Thoracic aorta (tissue), 2 donors: Measurements from ENCODE around the gene POC1A. TPM values are rescaled to one million over a fixed set of nuclear protein-coding genes. Genes with fewer than 3 reads are reported as not detected.

Source experiments
- ATAC-seq: fragments of 150-250 bp; one replicate; pipeline ENCODE4 v1.8.0; 2017; ENCODE audit warnings: low read depth; ENCODE audit not compliant: insufficient number of reproducible peaks, low FRiP score
- DNase-seq: peaks from one replicate; pipeline ENCODE4 v3.0.0-alpha.2; 2020; ENCODE audit warnings: low spot score
- H3K27ac ChIP-seq, 2 donors: fragments of 200-600 bp; sonication (generic); 1 replicate in 1 of 2; 2 replicates in 1 of 2; pipeline ENCODE4 v1.5.1; 2016; ENCODE audit warnings: mild to moderate bottlenecking in 2 of 2, moderate library complexity in 2 of 2
- H3K27me3 ChIP-seq: fragments of 200-600 bp; sonication (generic); replicated peaks from 2 replicates; pipeline ENCODE4 v1.6.0; 2016; ENCODE audit warnings: mild to moderate bottlenecking; ENCODE audit not compliant: insufficient read depth
- H3K36me3 ChIP-seq: fragments of 200-600 bp; sonication (generic); one replicate; pipeline ENCODE4 v1.5.1; 2016
- H3K4me1 ChIP-seq, 2 donors: fragments of 200-600 bp; sonication (generic); 1 replicate in 1 of 2; 2 replicates in 1 of 2; pipeline versions ENCODE4 v1.5.1 to v1.6.0; 2016; ENCODE audit warnings: low read depth in 2 of 2, mild to moderate bottlenecking in 1 of 2; ENCODE audit not compliant: control insufficient read depth in 1 of 2
- H3K4me3 ChIP-seq: fragments of 200-600 bp; sonication (generic); 2 replicates; pipeline ENCODE4 v1.5.1; 2016; ENCODE audit warnings: mild to moderate bottlenecking
- H3K9me3 ChIP-seq: fragments of 200-600 bp; sonication (generic); 2 replicates; pipeline ENCODE4 v1.5.1; 2016
- total RNA-seq, 2 donors: library from RNA; depleted of rRNA; stranded (reverse); fragments of >200 nt; gene quantifications; one replicate each; pipeline versions ENCODE4 v1.1.0 to v1.2.3, GENCODE V29; 2016
- TF ChIP-seq, protein P1 (sequence below): fragments of 200-600 bp; sonication (generic); IDR thresholded peaks from one replicate; pipeline ENCODE4 v1.5.1; 2019; ENCODE audit warnings: antibody characterized with exemption

POC1A gene
- total RNA-seq, 2 donors from 2014 or later, result 8.1 TPM; not detected in 1

DNA sequence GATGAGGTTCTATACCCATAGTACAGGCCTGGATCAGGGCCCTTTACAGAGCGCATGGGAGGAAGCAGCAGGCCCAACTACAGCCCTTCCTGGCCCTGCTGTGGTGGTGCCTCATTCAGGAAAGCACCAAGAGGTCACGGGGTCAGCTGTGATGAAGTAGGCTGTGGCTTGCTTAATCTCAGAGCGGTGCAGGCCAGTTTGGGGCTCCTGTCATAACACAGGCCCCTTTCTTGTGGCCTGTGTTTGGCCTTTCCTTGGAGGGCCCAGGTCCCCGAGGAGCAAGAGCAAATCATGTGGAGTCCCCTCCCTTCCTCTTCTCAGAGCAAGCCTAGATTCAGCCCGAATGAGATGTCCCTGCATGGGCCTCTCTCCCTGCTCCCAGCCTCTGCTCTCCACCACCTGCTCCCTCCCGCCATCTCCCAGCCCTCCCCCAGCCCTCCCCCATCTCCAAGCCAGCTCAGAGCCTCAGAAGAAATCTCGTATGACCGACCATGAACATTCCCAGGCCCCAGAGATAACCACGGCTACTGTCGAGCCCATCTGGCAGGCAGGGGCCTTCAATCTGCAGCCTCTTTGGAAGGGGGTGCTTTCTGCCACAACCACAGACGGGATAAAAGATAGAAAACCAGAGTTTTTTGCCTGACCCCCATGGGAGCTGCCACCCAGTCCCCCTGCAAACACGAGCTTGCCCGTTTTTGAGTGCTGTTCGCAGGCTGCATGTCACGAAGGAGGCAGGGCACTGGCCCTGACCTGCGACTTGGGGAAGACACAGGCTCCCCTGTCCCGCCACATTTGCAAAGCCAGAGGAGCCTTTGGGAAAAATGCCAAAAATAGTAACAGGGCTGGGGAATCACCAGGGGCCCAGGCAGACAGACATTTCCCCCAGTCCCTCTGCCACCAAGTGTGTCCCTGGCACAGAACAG is 65.5 kb downstream of the POC1A start:
- H3K4me1 ChIP-seq, result peaks cover 36 to 57% of the 10 kb centered on the region in 2 donors
- no peaks in the 10 kb centered on the region for H3K9me3 ChIP-seq
- H3K27me3 ChIP-seq, result no peaks in the 10 kb centered on the region
- no peaks in the 10 kb centered on the region for H3K36me3 ChIP-seq
- no peak for DNase-seq
- no peak for ATAC-seq
- H3K4me3 ChIP-seq, result no peak overlapping the region
- TF ChIP-seq, protein P1, sequence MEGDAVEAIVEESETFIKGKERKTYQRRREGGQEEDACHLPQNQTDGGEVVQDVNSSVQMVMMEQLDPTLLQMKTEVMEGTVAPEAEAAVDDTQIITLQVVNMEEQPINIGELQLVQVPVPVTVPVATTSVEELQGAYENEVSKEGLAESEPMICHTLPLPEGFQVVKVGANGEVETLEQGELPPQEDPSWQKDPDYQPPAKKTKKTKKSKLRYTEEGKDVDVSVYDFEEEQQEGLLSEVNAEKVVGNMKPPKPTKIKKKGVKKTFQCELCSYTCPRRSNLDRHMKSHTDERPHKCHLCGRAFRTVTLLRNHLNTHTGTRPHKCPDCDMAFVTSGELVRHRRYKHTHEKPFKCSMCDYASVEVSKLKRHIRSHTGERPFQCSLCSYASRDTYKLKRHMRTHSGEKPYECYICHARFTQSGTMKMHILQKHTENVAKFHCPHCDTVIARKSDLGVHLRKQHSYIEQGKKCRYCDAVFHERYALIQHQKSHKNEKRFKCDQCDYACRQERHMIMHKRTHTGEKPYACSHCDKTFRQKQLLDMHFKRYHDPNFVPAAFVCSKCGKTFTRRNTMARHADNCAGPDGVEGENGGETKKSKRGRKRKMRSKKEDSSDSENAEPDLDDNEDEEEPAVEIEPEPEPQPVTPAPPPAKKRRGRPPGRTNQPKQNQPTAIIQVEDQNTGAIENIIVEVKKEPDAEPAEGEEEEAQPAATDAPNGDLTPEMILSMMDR, result no peak
- H3K27ac ChIP-seq, result peak overlapping the region; percentile 93 to 95

DNA sequence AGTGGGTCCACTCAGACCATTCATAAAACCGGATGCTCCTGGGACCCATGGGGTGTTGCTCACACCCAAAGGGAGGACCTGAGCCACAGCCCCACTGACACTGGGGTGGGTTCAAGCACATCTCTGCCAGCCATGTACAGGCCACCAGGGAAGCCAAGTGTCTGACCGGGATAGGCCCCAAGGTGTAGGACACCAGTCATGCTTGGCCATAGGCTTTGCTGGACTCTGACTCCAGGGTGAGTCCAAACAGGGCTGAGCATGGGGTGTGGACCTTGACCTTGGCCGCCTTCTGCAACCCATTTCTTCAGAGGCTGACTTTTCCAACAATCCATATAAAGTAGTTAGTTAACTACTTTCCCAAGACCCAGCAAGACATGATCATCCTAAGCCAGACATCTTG is 66.5 kb downstream of the POC1A start:
- TF ChIP-seq, protein P1, result no peak
- Histone ChIP-seq H3K27me3 (no peaks in the 10 kb centered on the region), H3K27ac (no peak overlapping the region), H3K36me3 (no peaks in the 10 kb centered on the region), H3K9me3 (no peaks in the 10 kb centered on the region), H3K4me1 (peaks cover 36 to 53% of the 10 kb centered on the region in 2 donors), H3K4me3 (no peak overlapping the region)
- ATAC-seq, result no peak
- no peak for DNase-seq

DNA sequence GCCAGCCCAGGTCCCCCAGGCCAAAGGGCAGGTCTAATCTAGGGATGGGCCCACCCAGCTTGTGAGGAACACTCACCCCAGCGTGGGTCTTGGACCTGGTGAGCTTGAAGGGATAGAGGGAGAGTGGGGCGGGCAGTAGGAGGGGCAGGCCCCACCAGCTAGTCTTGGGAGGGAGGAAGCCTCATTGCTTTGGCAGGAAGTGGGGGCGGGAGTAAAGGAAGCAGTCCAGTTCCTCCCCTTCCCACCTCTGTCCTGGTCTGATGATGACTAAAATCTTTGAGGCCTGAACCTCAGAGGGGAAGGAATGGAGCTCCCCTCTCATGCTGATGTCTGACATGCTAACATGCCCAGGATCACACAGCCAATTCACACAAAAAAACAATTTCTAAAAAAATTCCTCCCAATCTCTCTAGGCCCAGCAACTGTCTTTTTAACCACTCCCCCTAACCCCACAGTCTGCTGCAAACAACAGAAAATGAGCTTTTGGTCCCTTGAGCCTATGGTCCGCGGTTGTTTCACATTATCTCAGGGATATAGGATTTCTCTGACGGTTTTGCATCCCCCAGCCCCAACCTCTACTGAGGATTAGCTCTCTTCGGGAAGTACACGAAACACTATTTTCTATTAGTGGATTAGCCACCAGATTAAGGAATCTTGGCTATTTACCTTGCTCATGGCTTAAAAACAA is 67.1 kb downstream of the POC1A start:
- DNase-seq, result no peak
- Histone ChIP-seq H3K4me1 (peaks cover 35 to 50% of the 10 kb centered on the region in 2 donors), H3K27me3 (no peaks in the 10 kb centered on the region), H3K9me3 (no peaks in the 10 kb centered on the region), H3K36me3 (no peaks in the 10 kb centered on the region), H3K27ac (no peak overlapping the region), H3K4me3 (no peak overlapping the region)
- no peak for ATAC-seq
- TF ChIP-seq, protein P1, result no peak

DNA sequence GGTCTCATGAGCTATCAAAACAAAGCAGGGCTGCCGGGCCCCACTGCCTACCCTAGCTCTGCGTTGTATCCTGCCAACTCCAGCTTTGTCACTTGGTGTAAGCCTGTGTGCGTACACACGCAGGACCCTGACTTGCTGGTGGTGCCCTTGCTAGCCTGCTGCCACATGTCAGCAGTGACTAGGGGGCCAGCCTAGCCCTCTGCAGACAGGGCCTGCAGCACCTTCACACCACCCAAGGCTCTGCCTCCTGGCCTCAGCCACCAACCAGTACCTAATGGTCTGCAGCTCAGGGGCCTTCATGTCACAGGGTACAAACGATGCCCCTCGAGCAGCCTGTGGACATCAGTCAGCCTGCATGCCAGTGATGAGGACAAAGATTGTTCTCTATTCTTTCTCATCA is 67.8 kb downstream of the POC1A start:
- peaks cover 30 to 43% of the 10 kb centered on the region in 2 donors for H3K4me1 ChIP-seq
- no peak overlapping the region for H3K4me3 ChIP-seq
- TF ChIP-seq, protein P1, result no peak
- no peak for DNase-seq
- H3K27me3 ChIP-seq, result no peaks in the 10 kb centered on the region
- no peaks in the 10 kb centered on the region for H3K9me3 ChIP-seq
- H3K27ac ChIP-seq, result no peak overlapping the region
- H3K36me3 ChIP-seq, result no peaks in the 10 kb centered on the region
- ATAC-seq, result no peak

DNA sequence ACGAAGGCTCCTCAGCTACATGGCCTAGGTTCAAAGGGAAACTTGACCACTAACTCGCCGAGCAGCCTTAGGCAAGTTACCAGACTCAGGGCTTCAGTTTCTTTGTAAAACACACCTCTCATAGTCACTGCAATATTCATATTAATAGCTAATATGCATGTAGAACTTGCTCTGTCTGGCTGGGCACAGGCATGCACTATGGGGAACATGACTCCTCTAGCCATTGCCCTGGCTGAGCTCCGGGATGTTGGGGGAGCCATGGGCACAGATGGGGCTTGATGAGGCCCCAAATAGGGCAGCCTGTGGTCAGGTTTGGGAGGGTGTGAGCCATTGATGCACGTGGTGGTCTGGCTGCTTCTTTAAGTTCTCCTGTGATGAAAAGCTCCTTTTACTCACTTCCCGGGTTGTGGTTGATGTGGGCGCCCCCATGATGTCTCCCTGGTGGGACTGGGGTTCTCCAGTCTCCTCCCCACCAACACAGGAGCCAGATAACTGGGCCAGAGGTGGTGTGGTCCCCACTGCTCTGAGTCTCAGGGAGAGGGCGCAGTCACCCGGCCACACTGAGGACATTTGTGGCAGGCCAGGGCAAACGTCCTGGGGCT is 68.4 kb downstream of the POC1A start:
- TF ChIP-seq, protein P1, result no peak
- H3K27me3 ChIP-seq, result no peaks in the 10 kb centered on the region
- H3K36me3 ChIP-seq, result no peaks in the 10 kb centered on the region
- no peak overlapping the region for H3K4me3 ChIP-seq
- no peak overlapping the region for H3K27ac ChIP-seq
- no peak for ATAC-seq
- DNase-seq, result no peak
- H3K9me3 ChIP-seq, result no peaks in the 10 kb centered on the region
- H3K4me1 ChIP-seq, result peaks cover 23 to 37% of the 10 kb centered on the region in 2 donors
